Transverse colon (tissue), 4 donors: ENCODE measurements around the gene PRKG1. TPM values are rescaled to one million over a fixed set of nuclear protein-coding genes. Genes with fewer than 3 reads are reported as not detected.

ENCODE experiments used
- DNase-seq: peaks from one replicate; pipeline ENCODE4 v3.0.0-alpha.2; 2019
- H3K27ac ChIP-seq, 4 donors: fragments of 200-600 bp; sonication (generic); 2 replicates each; pipeline ENCODE4 v1.5.1; 2016 to 2018; ENCODE audit warnings: inconsistent platforms in 4 of 4
- H3K27me3 ChIP-seq: fragments of 200-600 bp; sonication (generic); 2 replicates; pipeline ENCODE4 v1.5.1; 2017; ENCODE audit warnings: inconsistent platforms
- H3K36me3 ChIP-seq, 4 donors: fragments of 200-600 bp; sonication (generic); 2 replicates each; pipeline ENCODE4 v1.5.1; 2017 to 2019; ENCODE audit warnings: inconsistent platforms in 4 of 4
- H3K4me1 ChIP-seq, 4 donors: fragments of 200-600 bp; sonication (generic); 2 replicates each; pipeline ENCODE4 v1.5.1; 2017 to 2020; ENCODE audit warnings: inconsistent platforms in 4 of 4
- H3K4me3 ChIP-seq, 4 donors: fragments of 200-600 bp; sonication (generic); 1 replicate in 1 of 4; 2 replicates in 3 of 4; pipeline versions ENCODE4 v1.5.1 to v1.6.1; 2017 to 2019; ENCODE audit warnings: inconsistent platforms in 4 of 4
- H3K9me3 ChIP-seq, 2 donors: fragments of 200-600 bp; sonication (generic); 2 replicates each; pipeline ENCODE4 v1.5.1; 2017 to 2019; ENCODE audit warnings: inconsistent platforms in 2 of 2
- CTCF ChIP-seq, 5 experiments: fragments of 200-600 bp in 3 of 5; fragments of 450-650 bp in 2 of 5; sonication (generic) in 3 of 5; IDR thresholded peaks; 1 replicate in 2 of 5; 2 replicates in 3 of 5; pipeline ENCODE4 v1.5.1; 2016 to 2017; ENCODE audit warnings: antibody characterized with exemption in 5 of 5, inconsistent platforms in 3 of 5, mild to moderate bottlenecking in 2 of 5, moderate library complexity in 1 of 5
- EP300 ChIP-seq: sonication (generic); formaldehyde crosslinking; IDR thresholded peaks from one replicate; pipeline ENCODE4 v1.6.1; 2017; ENCODE audit warnings: antibody characterized with exemption, low read depth
- POLR2A ChIP-seq: fragments of 450-650 bp; IDR thresholded peaks from one replicate; pipeline ENCODE4 v1.6.1; 2016; ENCODE audit warnings: antibody characterized with exemption, mild to moderate bottlenecking, moderate library complexity
- POLR2AphosphoS5 ChIP-seq, 3 donors: sonication (generic); formaldehyde crosslinking; IDR thresholded peaks; one replicate each; pipeline ENCODE4 v1.6.1; 2016; ENCODE audit warnings: antibody characterized with exemption in 3 of 3
- WGBS, 2 donors: methylation state at CpG; one replicate each; pipeline ENCODE4 v1.1.5; 2018; ENCODE audit warnings: low coverage in 1 of 2; 5-methylcytosine and 5-hydroxymethylcytosine counted together
- in situ Hi-C, 4 donors: fragments of 200-750 bp; cut with MboI; loops; one replicate each; pipeline versions ENCODE4 v1.15.0 to v1.15.1; 2017; ENCODE audit warnings: low sequenced_read_pairs in 3 of 4, low pct_ligation_motif_present in 1 of 4, low pct_unique_long_range_greater_than_20kb in 1 of 4
- intact Hi-C: fragments of 100-400 bp; cut with DNase I; formaldehyde crosslinking; loops from one replicate; pipeline ENCODE4 v1.15.1; 2023; ENCODE audit warnings: low total_unique reads
- total RNA-seq, 4 donors: library from RNA; depleted of rRNA; stranded (reverse); fragments of >200 nt; gene quantifications; one replicate each; pipeline ENCODE4 v1.1.0, GENCODE V29; 2016

The PRKG1 gene
- total RNA-seq, 4 donors from 2014 or later = 17.6 to 30.6 (median 26.9) TPM

DNA sequence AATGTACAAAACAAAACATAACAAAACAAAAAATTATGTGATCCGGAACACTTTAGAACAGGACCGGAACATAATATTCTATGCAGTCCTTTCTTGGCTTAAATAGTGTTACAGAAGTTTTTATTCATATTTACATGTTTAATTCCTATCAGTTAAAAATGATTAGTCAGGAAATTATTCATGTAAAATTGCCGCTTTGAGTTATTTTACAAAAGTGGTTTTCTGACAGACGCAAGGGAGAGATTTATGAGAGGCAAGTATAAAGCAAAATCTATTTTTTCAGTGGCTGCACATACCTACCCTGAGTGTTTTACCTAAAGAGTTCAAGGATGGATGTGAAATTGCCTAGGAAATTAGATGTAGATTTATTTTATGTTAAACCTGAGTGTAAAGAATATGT lies 1009.1 kb downstream of the PRKG1 start:
- TF ChIP-seq POLR2A (no peak), POLR2AphosphoS5 (IDR thresholded peaks at IDR 0.05) (no peak), EP300 (no peak), CTCF (IDR thresholded peaks at IDR 0.05) (no peak)
- Histone ChIP-seq H3K36me3 (no peaks in the 10 kb centered on the region), H3K9me3 (no peaks in the 10 kb centered on the region), H3K4me3 (no peak overlapping the region), H3K27me3 (no peaks in the 10 kb centered on the region), H3K4me1 (no peaks in the 10 kb centered on the region), H3K27ac (no peak overlapping the region)
- no peak for DNase-seq
- intact Hi-C loops (no loop called here), in situ Hi-C loops (no loop called here)
- 77 to 95% methylated on average over 4 of the region's 4 CpGs for WGBS, 2 donors

DNA sequence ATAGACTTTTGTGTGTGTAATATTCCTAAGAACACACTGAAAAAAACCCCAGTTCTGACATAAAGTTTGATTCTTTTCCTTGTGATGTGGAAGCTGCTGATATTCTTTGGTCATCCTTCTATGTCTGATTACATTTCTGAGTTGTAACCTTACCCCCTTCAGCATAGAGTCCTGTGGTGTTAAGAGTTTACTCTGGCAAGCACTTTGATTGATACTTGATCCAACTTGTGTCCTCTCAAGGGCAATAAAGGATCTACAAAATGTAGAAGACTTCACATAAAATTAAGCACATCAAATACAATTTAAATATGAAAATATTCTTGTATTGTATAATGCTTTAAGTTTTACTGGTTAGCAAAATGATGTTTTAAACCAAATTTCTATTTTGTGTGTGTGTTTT lies 1018.1 kb downstream of the PRKG1 start:
- no peak for DNase-seq
- no peak for TF ChIP-seq CTCF (IDR thresholded peaks at IDR 0.05)
- no peak for TF ChIP-seq EP300
- TF ChIP-seq POLR2A = no peak
- no peak for TF ChIP-seq POLR2AphosphoS5 (IDR thresholded peaks at IDR 0.05)
- Histone ChIP-seq H3K9me3 (no peaks in the 10 kb centered on the region), H3K4me1 (no peaks in the 10 kb centered on the region), H3K4me3 (no peak overlapping the region), H3K27me3 (no peaks in the 10 kb centered on the region), H3K36me3 (no peaks in the 10 kb centered on the region), H3K27ac (no peak overlapping the region)
- in situ Hi-C loops = no loop called here
- intact Hi-C loops = no loop called here

DNA sequence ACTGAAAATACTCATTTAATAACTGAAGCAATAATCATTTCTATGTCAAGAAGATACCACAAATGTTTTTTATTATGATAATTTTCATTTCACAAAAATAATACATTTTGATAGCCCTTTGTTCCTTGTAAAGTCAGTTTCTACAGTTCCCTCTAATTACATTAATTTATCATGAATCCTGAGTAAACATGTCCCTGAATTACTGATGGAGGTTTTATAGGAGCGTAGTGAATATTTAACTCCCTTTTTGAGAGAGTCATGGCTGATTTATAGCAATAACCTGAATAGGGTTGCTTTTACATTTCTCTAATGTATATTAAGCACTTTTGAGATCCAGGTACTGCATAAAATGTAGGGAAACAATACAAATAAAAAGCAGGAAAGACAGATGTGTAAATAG lies 1023.8 kb downstream of the PRKG1 start:
- intact Hi-C loops (no loop called here), in situ Hi-C loops (no loop called here)
- TF ChIP-seq POLR2AphosphoS5 (IDR thresholded peaks at IDR 0.05) (no peak), EP300 (no peak), CTCF (IDR thresholded peaks at IDR 0.05) (no peak), POLR2A (no peak)
- Histone ChIP-seq H3K4me1 (no peaks in the 10 kb centered on the region), H3K4me3 (no peak overlapping the region), H3K9me3 (no peaks in the 10 kb centered on the region), H3K27ac (no peak overlapping the region), H3K27me3 (no peaks in the 10 kb centered on the region), H3K36me3 (no peaks in the 10 kb centered on the region)
- 78 to 83% methylated on average over 1 of the region's 1 CpG for WGBS, 2 donors
- DNase-seq = no peak

DNA sequence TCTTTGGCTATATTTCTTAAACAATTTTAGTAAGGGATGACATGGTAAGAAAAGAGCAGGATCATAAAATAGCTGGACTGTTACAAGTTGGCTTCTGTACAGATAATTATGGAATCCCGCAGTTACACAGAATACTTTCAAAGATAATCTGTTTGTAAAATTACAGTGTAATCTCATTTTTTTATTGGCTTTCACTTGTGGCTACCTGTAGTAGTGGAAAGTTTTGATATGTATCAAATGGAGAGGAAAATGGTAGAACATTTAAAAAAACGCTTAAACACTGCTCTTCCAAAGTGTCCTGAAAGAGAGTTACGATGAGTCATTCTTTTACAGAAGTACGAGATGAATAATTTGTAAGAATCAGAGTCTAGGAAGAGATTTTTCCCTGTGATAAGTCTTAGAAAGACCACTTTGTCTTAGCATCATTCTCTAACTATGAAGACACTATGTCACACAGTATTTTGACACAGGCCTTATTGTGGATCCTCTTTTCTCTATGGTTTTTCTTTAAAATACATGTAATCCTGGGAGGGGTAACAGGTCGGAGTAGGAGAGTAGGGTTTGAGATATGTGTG lies 1024.8 kb downstream of the PRKG1 start:
- Histone ChIP-seq H3K27ac (no peak overlapping the region), H3K4me3 (no peak overlapping the region), H3K27me3 (no peaks in the 10 kb centered on the region), H3K4me1 (no peaks in the 10 kb centered on the region), H3K36me3 (no peaks in the 10 kb centered on the region), H3K9me3 (no peaks in the 10 kb centered on the region)
- 83 to 85% methylated on average over 5 of the region's 5 CpGs for WGBS, 2 donors
- in situ Hi-C loops = no loop called here
- intact Hi-C loops = no loop called here
- no peak for TF ChIP-seq POLR2A
- TF ChIP-seq EP300 = no peak
- DNase-seq = no peak

- Histone ChIP-seq H3K27me3 (no peaks in the 10 kb centered on the region), H3K4me1 (no peaks in the 10 kb centered on the region), H3K9me3 (no peaks in the 10 kb centered on the region), H3K4me3 (no peak overlapping the region), H3K36me3 (no peaks in the 10 kb centered on the region), H3K27ac (no peak overlapping the region)
- no peak for DNase-seq
- 49 to 57% methylated on average over 6 of the region's 6 CpGs for WGBS, 2 donors
- in situ Hi-C loops = no loop called here
- TF ChIP-seq EP300 (no peak), CTCF (IDR thresholded peaks at IDR 0.05) (no peak), POLR2AphosphoS5 (IDR thresholded peaks at IDR 0.05) (no peak), POLR2A (no peak)
- intact Hi-C loops = no loop called here
Observed at GRCh38 chr10:52100011-52100547, 1025.8 kb downstream of the PRKG1 start.
